ENCODE results near the gene MEIS3. TPM values are rescaled to one million over a fixed set of nuclear protein-coding genes. Genes with fewer than 3 reads are reported as not detected.

Gene MEIS3
- total RNA-seq, 1 experiment from 2014 or later, result 9.6 TPM

- no peak overlapping the region for H3K27ac ChIP-seq (ENCODE audit: low read depth, low read length, poor library complexity, severe bottlenecking)
- no peaks in the 10 kb centered on the region for H3K27me3 ChIP-seq (replicated peaks; ENCODE audit: insufficient read depth, low read depth, low read length, poor library complexity)
- CTCF ChIA-PET, result no interaction called here
- no peaks in the 10 kb centered on the region for H3K9me3 ChIP-seq (ENCODE audit: low read depth, low read length, poor library complexity, severe bottlenecking)
- POLR2A ChIA-PET (ENCODE audit: low non-redundant PET), result no interaction called here
- H3K4me1 ChIP-seq (ENCODE audit: insufficient read depth, low read length, poor library complexity, severe bottlenecking), result no peaks in the 10 kb centered on the region
- intact Hi-C loops (cut with micrococcal nuclease; ENCODE audit: unreplicated experiment), result no loop called here
- no TSS peak for BruUV-seq (replicated peaks)
- no peaks in the 10 kb centered on the region for H3K36me3 ChIP-seq (ENCODE audit: insufficient read depth, low read length, poor library complexity, severe bottlenecking)
- no peak overlapping the region for H3K4me3 ChIP-seq (ENCODE audit: low read depth, low read length, poor library complexity, severe bottlenecking)
- no peak for DNase-seq (ENCODE audit: low spot score)
- TF ChIP-seq EZH2 (IDR thresholded peaks at IDR 0.05; ENCODE audit: borderline replicate concordance, low read depth, low read length, poor library complexity, severe bottlenecking), result no peak
- TF ChIP-seq, protein P1, sequence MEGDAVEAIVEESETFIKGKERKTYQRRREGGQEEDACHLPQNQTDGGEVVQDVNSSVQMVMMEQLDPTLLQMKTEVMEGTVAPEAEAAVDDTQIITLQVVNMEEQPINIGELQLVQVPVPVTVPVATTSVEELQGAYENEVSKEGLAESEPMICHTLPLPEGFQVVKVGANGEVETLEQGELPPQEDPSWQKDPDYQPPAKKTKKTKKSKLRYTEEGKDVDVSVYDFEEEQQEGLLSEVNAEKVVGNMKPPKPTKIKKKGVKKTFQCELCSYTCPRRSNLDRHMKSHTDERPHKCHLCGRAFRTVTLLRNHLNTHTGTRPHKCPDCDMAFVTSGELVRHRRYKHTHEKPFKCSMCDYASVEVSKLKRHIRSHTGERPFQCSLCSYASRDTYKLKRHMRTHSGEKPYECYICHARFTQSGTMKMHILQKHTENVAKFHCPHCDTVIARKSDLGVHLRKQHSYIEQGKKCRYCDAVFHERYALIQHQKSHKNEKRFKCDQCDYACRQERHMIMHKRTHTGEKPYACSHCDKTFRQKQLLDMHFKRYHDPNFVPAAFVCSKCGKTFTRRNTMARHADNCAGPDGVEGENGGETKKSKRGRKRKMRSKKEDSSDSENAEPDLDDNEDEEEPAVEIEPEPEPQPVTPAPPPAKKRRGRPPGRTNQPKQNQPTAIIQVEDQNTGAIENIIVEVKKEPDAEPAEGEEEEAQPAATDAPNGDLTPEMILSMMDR (conservative IDR thresholded peaks at IDR 0.05; ENCODE audit: low read depth, low read length), result no peak
These were observed 11.0 kb downstream of the MEIS3 start for GRCh38 chr19:47408156-47408938.

GRCh38 chr19:47407417-47407774, 11.9 kb downstream of the MEIS3 start:
- no TSS peak for BruUV-seq (replicated peaks)
- Histone ChIP-seq H3K4me3 (ENCODE audit: low read depth, low read length, poor library complexity, severe bottlenecking) (no peak overlapping the region), H3K9me3 (ENCODE audit: low read depth, low read length, poor library complexity, severe bottlenecking) (no peaks in the 10 kb centered on the region), H3K27me3 (replicated peaks; ENCODE audit: insufficient read depth, low read depth, low read length, poor library complexity) (no peaks in the 10 kb centered on the region), H3K4me1 (ENCODE audit: insufficient read depth, low read length, poor library complexity, severe bottlenecking) (no peaks in the 10 kb centered on the region), H3K36me3 (ENCODE audit: insufficient read depth, low read length, poor library complexity, severe bottlenecking) (no peaks in the 10 kb centered on the region), H3K27ac (ENCODE audit: low read depth, low read length, poor library complexity, severe bottlenecking) (no peak overlapping the region)
- CTCF ChIA-PET, result interaction anchor here (0.6 kb wide), 2 partner anchors 101 to 1941 kb away, joined by 4 read pairs; no protein-coding TSS in a partner anchor
- DNase-seq (ENCODE audit: low spot score), result no peak
- no peak for TF ChIP-seq EZH2 (IDR thresholded peaks at IDR 0.05; ENCODE audit: borderline replicate concordance, low read depth, low read length, poor library complexity, severe bottlenecking)
- TF ChIP-seq, protein P1 (conservative IDR thresholded peaks at IDR 0.05; ENCODE audit: low read depth, low read length), result no peak
- POLR2A ChIA-PET (ENCODE audit: low non-redundant PET), result no interaction called here
- intact Hi-C loops (cut with micrococcal nuclease; ENCODE audit: unreplicated experiment), result no loop called here

DNA sequence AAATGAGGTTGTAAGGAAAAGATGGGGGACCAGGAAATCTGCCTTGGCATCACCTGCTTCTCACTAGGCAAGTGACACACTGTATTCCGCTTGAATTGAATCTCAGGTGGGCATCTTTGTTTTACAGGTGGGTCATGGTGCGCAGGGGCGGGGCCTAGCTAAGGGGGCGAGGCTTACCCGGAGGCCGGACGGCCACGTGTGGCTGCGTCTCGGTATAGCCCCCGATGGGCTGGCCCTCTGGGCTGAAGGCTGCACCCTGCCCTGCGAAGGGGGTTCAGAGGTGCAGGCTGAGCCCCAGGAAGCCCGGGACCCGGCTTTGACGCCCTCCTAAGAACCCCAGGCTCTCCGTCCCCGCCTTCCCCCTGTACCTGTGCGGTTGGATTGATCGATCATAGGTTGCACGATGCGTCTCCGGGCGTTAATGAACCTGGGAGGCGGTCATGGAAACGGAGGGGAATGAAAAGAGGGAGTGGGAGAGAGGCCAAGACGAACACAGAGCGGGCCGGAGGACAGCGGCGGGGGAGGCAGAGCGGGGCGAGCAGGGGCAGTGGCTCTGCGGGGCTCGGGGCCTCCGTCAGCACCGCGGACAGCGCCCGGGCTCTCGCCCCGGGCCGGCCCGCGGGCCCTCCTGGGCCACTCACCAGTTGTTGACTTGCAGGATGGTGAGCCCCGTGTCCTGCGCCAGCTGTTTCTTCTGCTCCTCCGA, 12.5 kb downstream of the MEIS3 start:
- TF ChIP-seq, protein P1 (conservative IDR thresholded peaks at IDR 0.05; ENCODE audit: low read depth, low read length), result no peak
- TF ChIP-seq EZH2 (IDR thresholded peaks at IDR 0.05; ENCODE audit: borderline replicate concordance, low read depth, low read length, poor library complexity, severe bottlenecking), result no peak
- no TSS peak for BruUV-seq (replicated peaks)
- DNase-seq (ENCODE audit: low spot score), result no peak
- CTCF ChIA-PET, result interaction anchor here (0.6 kb wide), 2 partner anchors 100 to 1941 kb away, joined by 4 read pairs; no protein-coding TSS in a partner anchor
- Histone ChIP-seq H3K9me3 (ENCODE audit: low read depth, low read length, poor library complexity, severe bottlenecking) (no peaks in the 10 kb centered on the region), H3K36me3 (ENCODE audit: insufficient read depth, low read length, poor library complexity, severe bottlenecking) (no peaks in the 10 kb centered on the region), H3K27ac (ENCODE audit: low read depth, low read length, poor library complexity, severe bottlenecking) (no peak overlapping the region), H3K27me3 (replicated peaks; ENCODE audit: insufficient read depth, low read depth, low read length, poor library complexity) (no peaks in the 10 kb centered on the region), H3K4me3 (ENCODE audit: low read depth, low read length, poor library complexity, severe bottlenecking) (no peak overlapping the region), H3K4me1 (ENCODE audit: insufficient read depth, low read length, poor library complexity, severe bottlenecking) (no peaks in the 10 kb centered on the region)
- POLR2A ChIA-PET (ENCODE audit: low non-redundant PET), result no interaction called here
- intact Hi-C loops (cut with micrococcal nuclease; ENCODE audit: unreplicated experiment), result no loop called here

All from A673 (cell line).